ENCODE measurements around the gene ZXDC. TPM values are rescaled to one million over a fixed set of nuclear protein-coding genes. Genes with fewer than 3 reads are reported as not detected.

The ZXDC gene
- total RNA-seq, 4 donors from 2014 or later, result 54.0 to 77.4 (median 68.0) TPM

DNA sequence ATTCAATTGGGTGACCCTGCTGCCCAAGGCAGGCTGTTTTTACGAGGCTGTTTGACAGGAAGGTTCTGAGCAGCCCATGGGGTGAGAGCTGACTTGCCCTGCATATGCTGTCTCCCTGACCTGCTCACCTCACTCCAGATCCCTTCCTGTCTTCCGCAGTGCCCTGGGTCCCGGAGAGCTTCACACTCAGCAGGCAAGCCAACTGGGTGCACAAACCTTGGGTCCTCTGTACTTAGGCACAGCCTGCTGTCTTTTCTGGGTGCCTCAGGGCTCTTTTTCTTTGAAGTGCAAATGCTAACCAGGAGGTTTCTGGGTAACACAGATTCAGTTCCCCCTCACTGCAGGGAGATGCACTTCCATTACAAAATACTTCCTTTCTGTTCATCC lies 32.8 kb downstream of the ZXDC start:
- Histone ChIP-seq H3K4me3 (no peak overlapping the region), H3K4me1 (no peaks in the 10 kb centered on the region), H3K27ac (no peak overlapping the region), H3K36me3 (peaks cover 0 to 64% (median 0%) of the 10 kb centered on the region in 3 donors), H3K9me3 (no peaks in the 10 kb centered on the region), H3K27me3 (no peaks in the 10 kb centered on the region)
- DNase-seq (ENCODE audit: low spot score in 2 of 2), result no peak
- 73 to 78% methylated on average over 3 of the region's 3 CpGs for WGBS, 2 donors
- TF ChIP-seq EP300 (IDR thresholded peaks at IDR 0.05) (no peak), POLR2A (IDR thresholded peaks at IDR 0.05) (no peak)
- TF ChIP-seq, protein P1, sequence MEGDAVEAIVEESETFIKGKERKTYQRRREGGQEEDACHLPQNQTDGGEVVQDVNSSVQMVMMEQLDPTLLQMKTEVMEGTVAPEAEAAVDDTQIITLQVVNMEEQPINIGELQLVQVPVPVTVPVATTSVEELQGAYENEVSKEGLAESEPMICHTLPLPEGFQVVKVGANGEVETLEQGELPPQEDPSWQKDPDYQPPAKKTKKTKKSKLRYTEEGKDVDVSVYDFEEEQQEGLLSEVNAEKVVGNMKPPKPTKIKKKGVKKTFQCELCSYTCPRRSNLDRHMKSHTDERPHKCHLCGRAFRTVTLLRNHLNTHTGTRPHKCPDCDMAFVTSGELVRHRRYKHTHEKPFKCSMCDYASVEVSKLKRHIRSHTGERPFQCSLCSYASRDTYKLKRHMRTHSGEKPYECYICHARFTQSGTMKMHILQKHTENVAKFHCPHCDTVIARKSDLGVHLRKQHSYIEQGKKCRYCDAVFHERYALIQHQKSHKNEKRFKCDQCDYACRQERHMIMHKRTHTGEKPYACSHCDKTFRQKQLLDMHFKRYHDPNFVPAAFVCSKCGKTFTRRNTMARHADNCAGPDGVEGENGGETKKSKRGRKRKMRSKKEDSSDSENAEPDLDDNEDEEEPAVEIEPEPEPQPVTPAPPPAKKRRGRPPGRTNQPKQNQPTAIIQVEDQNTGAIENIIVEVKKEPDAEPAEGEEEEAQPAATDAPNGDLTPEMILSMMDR (IDR thresholded peaks at IDR 0.05), result no peak

DNA sequence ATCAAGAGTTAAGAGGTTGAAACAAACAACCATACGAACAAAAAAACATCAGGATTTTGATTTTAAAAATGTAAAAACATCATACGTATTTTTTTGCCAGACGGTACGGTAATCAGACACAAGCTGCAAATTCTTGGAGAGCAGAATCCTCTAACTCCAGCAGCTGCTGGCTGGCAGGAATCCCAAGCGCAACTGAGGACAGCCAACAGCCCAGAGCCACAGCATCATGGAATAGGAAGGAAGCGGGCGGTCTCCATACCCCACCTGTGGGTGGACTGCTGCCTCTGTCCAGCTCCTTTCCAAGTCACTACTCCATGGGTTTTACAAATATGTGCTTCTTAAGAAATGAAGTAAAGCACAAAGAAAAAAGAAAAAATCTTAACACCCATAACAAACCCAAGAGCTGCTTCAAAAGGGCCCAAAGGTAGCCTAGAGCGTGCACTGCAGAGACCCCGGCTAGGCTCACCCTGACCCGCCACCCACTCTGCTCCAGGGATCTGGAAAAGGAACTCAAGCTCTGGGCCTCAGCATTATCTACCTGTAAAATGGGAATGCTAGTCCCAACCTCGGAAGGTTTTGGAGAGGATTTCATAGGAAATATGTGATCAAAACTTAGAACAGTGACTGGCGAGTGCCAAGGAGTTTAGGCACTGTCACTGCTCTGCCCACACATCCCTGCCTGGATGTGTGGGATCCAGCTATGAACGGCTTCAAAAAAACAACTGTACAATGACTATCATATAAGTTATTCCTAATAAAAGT lies 33.4 kb downstream of the ZXDC start:
- TF ChIP-seq EP300 (IDR thresholded peaks at IDR 0.05), result no peak
- no peak for TF ChIP-seq POLR2A (IDR thresholded peaks at IDR 0.05)
- TF ChIP-seq, protein P1 (IDR thresholded peaks at IDR 0.05), result no peak
- no peaks in the 10 kb centered on the region for H3K27me3 ChIP-seq
- H3K4me1 ChIP-seq, result no peaks in the 10 kb centered on the region
- peaks cover 0 to 64% (median 0%) of the 10 kb centered on the region in 3 donors for H3K36me3 ChIP-seq
- 73 to 76% methylated on average over 13 of the region's 13 CpGs for WGBS, 2 donors
- H3K9me3 ChIP-seq, result no peaks in the 10 kb centered on the region
- no peak overlapping the region for H3K4me3 ChIP-seq
- H3K27ac ChIP-seq, result no peak overlapping the region
- no peak for DNase-seq (ENCODE audit: low spot score in 2 of 2)

DNA sequence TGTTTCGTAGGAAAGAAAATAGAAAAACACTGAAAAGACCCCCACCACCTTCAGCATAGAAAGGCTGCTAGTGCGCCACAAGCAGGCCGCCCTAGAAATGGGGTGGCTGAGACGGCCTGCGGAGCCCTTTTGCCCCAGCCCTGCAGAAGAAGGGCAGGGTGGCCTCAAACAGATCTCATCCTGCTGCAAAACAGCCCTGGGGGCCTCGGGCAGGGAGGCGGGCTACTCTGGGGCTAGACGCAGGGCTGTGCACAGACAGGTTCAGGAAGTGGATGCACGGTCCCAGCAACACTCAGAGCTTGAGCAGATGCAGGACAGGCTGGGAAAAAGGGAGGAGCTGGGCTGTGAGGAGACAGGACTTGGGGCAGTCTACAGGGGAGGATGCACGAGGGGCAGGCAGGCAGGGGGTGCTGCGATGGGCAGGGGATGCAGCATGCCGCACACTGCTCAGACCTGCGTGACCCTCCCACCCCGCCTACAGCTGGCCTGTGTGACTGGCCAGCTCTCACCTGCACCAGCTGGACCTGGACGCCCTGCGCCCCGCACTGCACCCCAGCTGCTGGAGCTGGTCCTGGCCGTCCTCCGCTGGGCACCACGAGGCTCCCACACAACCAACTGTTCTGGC lies 34.3 kb downstream of the ZXDC start:
- Histone ChIP-seq H3K36me3 (peaks cover 0 to 72% (median 0%) of the 10 kb centered on the region in 3 donors), H3K9me3 (no peaks in the 10 kb centered on the region), H3K27ac (no peak overlapping the region), H3K4me1 (no peaks in the 10 kb centered on the region), H3K4me3 (no peak overlapping the region), H3K27me3 (no peaks in the 10 kb centered on the region)
- 84 to 85% methylated on average over 18 to 20 of the region's 20 CpGs for WGBS, 2 donors
- TF ChIP-seq POLR2A (IDR thresholded peaks at IDR 0.05) (no peak), EP300 (IDR thresholded peaks at IDR 0.05) (no peak)
- TF ChIP-seq, protein P1 (IDR thresholded peaks at IDR 0.05), result no peak
- no peak for DNase-seq (ENCODE audit: low spot score in 2 of 2)

DNA sequence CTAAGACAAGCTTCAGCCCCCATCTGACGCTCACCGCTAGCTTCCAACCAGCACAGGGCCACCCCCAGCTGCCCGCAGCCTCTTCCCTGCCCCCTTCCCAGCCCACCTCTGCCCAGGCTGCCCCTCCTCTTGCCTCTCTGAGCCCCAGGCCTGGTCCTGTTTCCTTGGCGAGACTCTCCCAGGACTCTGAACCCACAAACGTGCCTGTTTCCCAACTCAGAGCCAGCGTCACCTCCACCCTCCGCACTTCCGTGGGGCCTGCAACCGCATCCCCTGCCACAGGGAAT lies 35.0 kb downstream of the ZXDC start:
- Histone ChIP-seq H3K27me3 (no peaks in the 10 kb centered on the region), H3K4me1 (no peaks in the 10 kb centered on the region), H3K27ac (no peak overlapping the region), H3K36me3 (peaks cover 0 to 78% (median 0%) of the 10 kb centered on the region in 3 donors), H3K4me3 (no peak overlapping the region), H3K9me3 (no peaks in the 10 kb centered on the region)
- DNase-seq (ENCODE audit: low spot score in 2 of 2), result no peak
- TF ChIP-seq, protein P1 (IDR thresholded peaks at IDR 0.05), result no peak
- no peak for TF ChIP-seq POLR2A (IDR thresholded peaks at IDR 0.05)
- TF ChIP-seq EP300 (IDR thresholded peaks at IDR 0.05), result no peak
- WGBS, 2 donors, result 87 to 92% methylated on average over 9 of the region's 9 CpGs

DNA sequence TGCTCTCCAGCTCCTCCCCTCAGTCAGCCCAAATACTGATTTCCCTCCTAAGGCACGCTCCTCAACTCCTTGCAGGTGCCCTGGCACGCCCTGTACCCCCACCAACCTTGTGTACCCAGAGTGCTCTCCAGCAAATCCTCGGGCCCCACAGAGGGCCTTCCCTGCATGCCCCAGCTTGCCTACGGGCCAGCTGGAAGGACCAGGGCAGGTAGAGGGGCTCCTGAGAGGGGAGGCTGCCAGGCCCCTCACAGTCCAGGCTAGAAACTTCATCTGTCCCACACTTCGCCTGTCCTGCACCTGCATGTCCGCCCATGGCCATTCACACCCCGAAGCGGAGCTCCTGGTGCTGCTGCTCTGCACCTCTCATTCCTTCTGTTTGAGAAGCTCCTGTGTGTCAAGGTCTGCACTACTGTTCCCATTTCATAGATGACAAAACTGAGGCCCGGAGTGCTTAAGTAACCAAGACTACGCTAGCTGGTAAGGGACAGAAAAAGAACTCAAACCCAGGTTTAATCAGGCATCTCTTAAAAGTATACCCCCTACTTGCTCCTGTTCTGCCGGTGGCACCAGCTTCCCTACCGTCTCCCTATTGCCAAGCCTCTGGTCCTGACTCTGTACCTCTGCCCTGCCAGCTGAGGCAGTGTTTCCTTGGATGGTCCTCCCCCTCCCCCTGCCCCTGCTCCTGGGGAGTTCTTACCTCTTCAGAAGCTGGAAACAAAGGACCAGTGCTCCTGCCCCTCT lies 35.6 kb downstream of the ZXDC start:
- Histone ChIP-seq H3K4me3 (no peak overlapping the region), H3K27ac (no peak overlapping the region), H3K36me3 (peaks cover 0 to 78% (median 0%) of the 10 kb centered on the region in 3 donors), H3K27me3 (no peaks in the 10 kb centered on the region), H3K4me1 (no peaks in the 10 kb centered on the region), H3K9me3 (no peaks in the 10 kb centered on the region)
- no peak for DNase-seq (ENCODE audit: low spot score in 2 of 2)
- WGBS, 2 donors, result 92 to 96% methylated on average over 12 of the region's 12 CpGs
- TF ChIP-seq POLR2A (IDR thresholded peaks at IDR 0.05) (no peak), EP300 (IDR thresholded peaks at IDR 0.05) (no peak)
- TF ChIP-seq, protein P1 (IDR thresholded peaks at IDR 0.05), result no peak

Measured in tibial nerve (tissue), 4 donors.